GM12892 (cell line): ENCODE measurements around the gene SH3BP4.

Source experiments
- POLR2A ChIP-seq: IDR thresholded peaks from 2 replicates; pipeline ENCODE4 v1.6.1; 2011; ENCODE audit warnings: low read depth, low read length, control low read depth
- POLR2AphosphoS5 ChIP-seq: IDR thresholded peaks from 2 replicates; pipeline ENCODE4 v1.6.1; 2011; ENCODE audit warnings: low read depth, low read length, control low read depth

DNA sequence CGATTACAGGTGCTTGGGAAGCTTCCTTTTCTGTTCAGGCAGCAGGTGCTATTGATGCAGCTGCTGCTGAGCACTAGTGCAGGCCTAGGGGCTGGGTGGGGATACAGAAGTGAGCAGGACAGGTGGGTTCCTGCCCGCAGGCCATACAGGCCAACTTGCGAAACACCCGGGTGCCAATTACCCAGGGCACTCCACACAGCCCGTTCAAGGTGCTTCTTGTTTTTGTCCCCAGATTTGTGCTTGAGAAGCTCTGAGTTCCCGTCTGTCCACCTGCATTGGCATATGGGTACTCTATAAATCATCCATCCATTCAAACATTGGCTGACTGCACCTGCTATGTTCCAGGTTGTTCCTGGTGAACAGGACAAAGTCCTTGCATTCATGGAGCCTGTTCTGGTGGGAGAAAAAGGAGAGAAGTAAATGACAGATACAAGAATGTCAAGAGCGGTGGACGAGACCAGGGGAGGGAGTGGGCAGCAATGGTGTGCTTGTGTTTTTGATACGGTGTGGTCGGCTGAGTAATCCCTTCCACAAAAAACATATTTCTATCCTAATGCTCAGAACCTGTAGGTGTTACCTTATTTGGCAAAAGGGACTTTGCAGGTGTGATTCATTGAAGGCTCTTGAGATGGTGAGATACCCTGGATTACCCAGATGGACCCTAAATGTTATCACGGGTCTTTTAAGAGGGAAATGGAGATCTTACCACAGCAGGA, 31.4 kb downstream of the SH3BP4 start:
- TF ChIP-seq POLR2AphosphoS5 (no peak), POLR2A (no peak)
